ENCODE results near the gene RCBTB2. TPM values are rescaled to one million over a fixed set of nuclear protein-coding genes. Genes with fewer than 3 reads are reported as not detected.
"Not testable (repeated sequence)": the region's sequence is repeated elsewhere in the genome, so short reads cannot be mapped to it uniquely, and the experiment has no call there.

The RCBTB2 gene
- total RNA-seq, 1 donor: 7.0 TPM

GRCh38 chr13:48457578-48458242, 75.2 kb downstream of the RCBTB2 start:
- no peak overlapping the region for H3K4me3 ChIP-seq (ENCODE audit: low read depth, low read length)
- TF ChIP-seq, protein P1, sequence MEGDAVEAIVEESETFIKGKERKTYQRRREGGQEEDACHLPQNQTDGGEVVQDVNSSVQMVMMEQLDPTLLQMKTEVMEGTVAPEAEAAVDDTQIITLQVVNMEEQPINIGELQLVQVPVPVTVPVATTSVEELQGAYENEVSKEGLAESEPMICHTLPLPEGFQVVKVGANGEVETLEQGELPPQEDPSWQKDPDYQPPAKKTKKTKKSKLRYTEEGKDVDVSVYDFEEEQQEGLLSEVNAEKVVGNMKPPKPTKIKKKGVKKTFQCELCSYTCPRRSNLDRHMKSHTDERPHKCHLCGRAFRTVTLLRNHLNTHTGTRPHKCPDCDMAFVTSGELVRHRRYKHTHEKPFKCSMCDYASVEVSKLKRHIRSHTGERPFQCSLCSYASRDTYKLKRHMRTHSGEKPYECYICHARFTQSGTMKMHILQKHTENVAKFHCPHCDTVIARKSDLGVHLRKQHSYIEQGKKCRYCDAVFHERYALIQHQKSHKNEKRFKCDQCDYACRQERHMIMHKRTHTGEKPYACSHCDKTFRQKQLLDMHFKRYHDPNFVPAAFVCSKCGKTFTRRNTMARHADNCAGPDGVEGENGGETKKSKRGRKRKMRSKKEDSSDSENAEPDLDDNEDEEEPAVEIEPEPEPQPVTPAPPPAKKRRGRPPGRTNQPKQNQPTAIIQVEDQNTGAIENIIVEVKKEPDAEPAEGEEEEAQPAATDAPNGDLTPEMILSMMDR (IDR thresholded peaks at IDR 0.05; ENCODE audit: insufficient read depth, low read length): no peak
- no peak for DNase-seq (ENCODE audit: low read depth)

DNA sequence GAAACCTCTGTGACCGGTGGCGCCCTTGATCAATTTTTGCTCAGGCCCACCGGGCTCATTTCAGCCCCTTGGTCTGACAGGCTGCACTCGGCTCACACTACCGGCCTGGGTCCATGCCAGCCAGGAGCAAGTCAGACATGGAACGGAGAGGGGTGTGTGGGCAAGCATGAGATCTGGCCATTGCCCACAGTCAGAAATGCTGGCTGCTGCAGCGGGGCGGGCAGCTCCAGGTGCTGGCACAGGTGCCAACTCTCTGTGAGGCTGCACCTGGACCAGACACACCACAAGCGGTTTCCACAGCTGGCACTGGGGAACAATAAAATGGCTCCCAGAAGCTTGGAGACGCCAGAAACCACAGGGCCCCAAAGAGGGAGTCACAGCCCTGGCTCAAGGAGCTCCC, 76.3 kb downstream of the RCBTB2 start:
- DNase-seq (ENCODE audit: low read depth): no peak
- H3K4me3 ChIP-seq (ENCODE audit: low read depth, low read length): no peak overlapping the region
- TF ChIP-seq, protein P1 (IDR thresholded peaks at IDR 0.05; ENCODE audit: insufficient read depth, low read length): no peak

DNA sequence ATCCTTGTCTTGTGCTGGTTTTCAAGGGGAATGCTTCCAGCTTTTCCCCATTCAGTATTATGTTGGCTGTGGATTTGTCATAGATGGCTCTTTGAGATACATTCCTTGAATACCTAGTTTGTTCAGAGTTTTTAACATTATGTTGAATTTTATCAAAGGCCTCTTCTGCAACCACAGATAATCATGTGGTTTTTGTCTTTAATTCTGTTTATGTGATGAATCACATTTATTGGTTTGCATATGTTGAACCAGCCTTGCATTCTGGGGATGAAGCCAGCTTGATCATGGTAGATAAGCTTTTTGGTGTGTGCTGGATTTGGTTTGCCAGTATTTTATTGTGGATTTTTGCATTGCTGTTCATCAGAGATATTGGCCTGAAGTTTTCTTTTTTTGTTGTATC, 81.7 kb downstream of the RCBTB2 start:
- DNase-seq (ENCODE audit: low read depth): peak; percentile 85
- not testable (repeated sequence) for H3K4me3 ChIP-seq (ENCODE audit: low read depth, low read length)

- H3K4me3 ChIP-seq (ENCODE audit: low read depth, low read length): no peak overlapping the region
- no peak for DNase-seq (ENCODE audit: low read depth)
- TF ChIP-seq, protein P1 (IDR thresholded peaks at IDR 0.05; ENCODE audit: insufficient read depth, low read length): no peak
Observed at GRCh38 chr13:48449656-48450055, 83.2 kb downstream of the RCBTB2 start.

DNA sequence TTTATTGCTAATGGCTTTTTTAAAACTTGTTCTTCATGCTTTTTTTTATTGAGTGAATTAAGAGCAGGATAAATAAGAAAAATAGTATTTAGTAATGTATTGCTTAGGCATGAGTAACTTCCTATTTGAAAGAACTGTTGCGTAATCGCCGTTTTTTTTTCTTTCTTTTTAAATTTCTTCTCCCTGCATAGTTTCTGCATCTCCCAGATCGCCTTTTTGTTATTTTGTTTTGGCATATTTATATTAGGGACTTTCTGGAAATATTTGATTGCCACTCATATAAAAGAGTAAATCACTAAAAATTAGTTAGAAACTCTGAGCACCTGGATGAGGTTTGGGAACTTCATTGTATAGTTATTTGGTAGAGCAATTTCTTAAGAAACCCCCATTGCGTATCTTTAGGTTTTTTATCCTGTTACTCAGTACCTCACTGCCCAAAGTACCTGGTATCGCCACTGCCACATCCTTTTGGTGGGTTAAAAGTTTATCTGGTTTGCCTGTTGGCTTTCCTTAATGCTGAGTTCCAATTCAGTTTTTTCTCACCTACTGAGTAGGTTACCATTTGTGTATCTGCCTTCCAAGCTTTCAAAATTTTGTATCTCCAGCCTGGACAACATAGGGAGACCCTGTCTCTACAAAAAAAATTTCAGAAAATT, 83.8 kb downstream of the RCBTB2 start:
- DNase-seq (ENCODE audit: low read depth): peak; percentile 87
- TF ChIP-seq, protein P1 (IDR thresholded peaks at IDR 0.05; ENCODE audit: insufficient read depth, low read length): no peak

GRCh38 chr13:48448285-48448958, 84.5 kb downstream of the RCBTB2 start:
- no peak for DNase-seq (ENCODE audit: low read depth)
- TF ChIP-seq, protein P1 (IDR thresholded peaks at IDR 0.05; ENCODE audit: insufficient read depth, low read length): no peak
- no peak overlapping the region for H3K4me3 ChIP-seq (ENCODE audit: low read depth, low read length)

More for the DNA sequence above, 83.8 kb downstream of the RCBTB2 start:
- H3K4me3 ChIP-seq (ENCODE audit: low read depth, low read length): no peak overlapping the region

GRCh38 chr13:48446464-48446863, 86.4 kb downstream of the RCBTB2 start:
- TF ChIP-seq, protein P1 (IDR thresholded peaks at IDR 0.05; ENCODE audit: insufficient read depth, low read length): no peak
- H3K4me3 ChIP-seq (ENCODE audit: low read depth, low read length): no peak overlapping the region
- peak; percentile 78 for DNase-seq (ENCODE audit: low read depth)
